Naive thymus-derived CD8-positive, alpha-beta T cell (primary cell): ENCODE results near the gene CFL2. TPM values are rescaled to one million over a fixed set of nuclear protein-coding genes. Genes with fewer than 3 reads are reported as not detected.

Source experiments
- ATAC-seq, 2 donors: fragments of 150-1000 bp; cut with Tn5 transposase in 1 of 2; sonication (Bioruptor Pico), chemical (Tn5 transposase) in 1 of 2; 1 replicate in 1 of 2; 2 replicates in 1 of 2; pipeline ENCODE4 v1.10.0; 2021; ENCODE audit warnings: mild to moderate bottlenecking in 2 of 2, moderate library complexity in 2 of 2
- POLR2A ChIA-PET: fragments of 350-600 bp; sonication (Branson Sonifier 250); formaldehyde crosslinking; loops from one replicate; lab custom pipeline; 2021; ENCODE audit warnings: antibody characterized with exemption; lab: Charles Lee
- DNase-seq, 10 donors: peaks; one replicate each; pipeline versions ENCODE4 v3.0.0 to v3.0.0-alpha.2; 2020 to 2022
- H3K27ac Mint-ChIP-seq, 10 donors: one replicate each; pipeline ENCODE4 v1.8.0; 2020 to 2022; ENCODE audit warnings: mild to moderate bottlenecking in 10 of 10, mixed read lengths in 10 of 10, moderate library complexity in 4 of 10, inconsistent platforms in 1 of 10
- H3K27me3 Mint-ChIP-seq, 5 donors: one replicate each; pipeline ENCODE4 v1.8.0; 2021 to 2022; ENCODE audit warnings: mixed read lengths in 5 of 5
- H3K36me3 Mint-ChIP-seq, 3 donors: one replicate each; pipeline ENCODE4 v1.8.0; 2020 to 2022; ENCODE audit warnings: mixed read lengths in 3 of 3, mild to moderate bottlenecking in 2 of 3, inconsistent platforms in 1 of 3
- H3K4me1 Mint-ChIP-seq, 4 donors: one replicate each; pipeline ENCODE4 v1.8.0; 2021 to 2022; ENCODE audit warnings: mixed read lengths in 4 of 4
- H3K4me3 Mint-ChIP-seq, 10 donors: one replicate each; pipeline ENCODE4 v1.8.0; 2020 to 2022; ENCODE audit warnings: mild to moderate bottlenecking in 10 of 10, mixed read lengths in 10 of 10, moderate library complexity in 6 of 10, inconsistent platforms in 1 of 10
- H3K9me3 Mint-ChIP-seq, 9 donors: one replicate each; pipeline ENCODE4 v1.8.0; 2020 to 2022; ENCODE audit warnings: mixed read lengths in 9 of 9, mild to moderate bottlenecking in 3 of 9, inconsistent platforms in 1 of 9, moderate library complexity in 1 of 9
- polyA plus RNA-seq, 3 donors: library from polyadenylated mRNA; unstranded; fragments of 300-500 nt; fragmentation: Illumina TruSeq; gene quantifications; one replicate each; pipeline ENCODE4 v1.2.3, GENCODE V29; 2021
- total RNA-seq, 8 experiments: library from RNA in 2 of 8; stranded (reverse) in 2 of 8; gene quantifications; one replicate each; pipeline ENCODE4 v1.2.3 and lab custom pipeline; 2021 to 2026

CFL2 gene
- total and polyA plus RNA-seq, 5 experiments from 2014 or later = 7.4 to 22.7 (median 15.9) TPM

DNA sequence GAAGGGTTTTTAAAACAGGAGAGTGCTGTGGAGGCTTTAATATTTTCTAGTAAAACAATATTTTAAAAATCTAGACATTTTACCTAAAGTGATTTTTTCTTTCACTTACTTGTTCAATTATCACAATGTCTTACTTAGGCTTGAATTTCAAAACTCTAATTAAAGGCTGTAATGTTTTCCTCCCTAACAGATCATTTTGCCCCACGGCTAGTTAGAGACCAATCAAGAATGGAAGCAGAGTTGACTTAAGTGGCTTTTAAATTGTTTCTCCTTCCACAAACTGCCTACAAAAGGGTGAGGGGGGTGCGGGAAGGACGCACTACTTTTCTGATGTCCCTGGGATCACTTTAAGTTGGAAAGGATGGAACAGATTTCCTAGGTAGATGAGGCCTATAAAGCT, 9.5 kb upstream of the CFL2 start:
- no peaks in the 10 kb centered on the region for H3K36me3 Mint-ChIP-seq
- POLR2A ChIA-PET = interaction anchor here (0.7 kb wide), 1 partner anchor 260 kb away, joined by 4 read pairs; no protein-coding TSS in a partner anchor
- no peaks in the 10 kb centered on the region for H3K27me3 Mint-ChIP-seq
- no peak overlapping the region for H3K27ac Mint-ChIP-seq
- ATAC-seq (no peak), DNase-seq (no peak)
- H3K9me3 Mint-ChIP-seq = no peaks in the 10 kb centered on the region
- peaks cover 0 to 8% (median 4%) of the 10 kb centered on the region in 4 donors for H3K4me1 Mint-ChIP-seq
- H3K4me3 Mint-ChIP-seq = no peak overlapping the region

DNA sequence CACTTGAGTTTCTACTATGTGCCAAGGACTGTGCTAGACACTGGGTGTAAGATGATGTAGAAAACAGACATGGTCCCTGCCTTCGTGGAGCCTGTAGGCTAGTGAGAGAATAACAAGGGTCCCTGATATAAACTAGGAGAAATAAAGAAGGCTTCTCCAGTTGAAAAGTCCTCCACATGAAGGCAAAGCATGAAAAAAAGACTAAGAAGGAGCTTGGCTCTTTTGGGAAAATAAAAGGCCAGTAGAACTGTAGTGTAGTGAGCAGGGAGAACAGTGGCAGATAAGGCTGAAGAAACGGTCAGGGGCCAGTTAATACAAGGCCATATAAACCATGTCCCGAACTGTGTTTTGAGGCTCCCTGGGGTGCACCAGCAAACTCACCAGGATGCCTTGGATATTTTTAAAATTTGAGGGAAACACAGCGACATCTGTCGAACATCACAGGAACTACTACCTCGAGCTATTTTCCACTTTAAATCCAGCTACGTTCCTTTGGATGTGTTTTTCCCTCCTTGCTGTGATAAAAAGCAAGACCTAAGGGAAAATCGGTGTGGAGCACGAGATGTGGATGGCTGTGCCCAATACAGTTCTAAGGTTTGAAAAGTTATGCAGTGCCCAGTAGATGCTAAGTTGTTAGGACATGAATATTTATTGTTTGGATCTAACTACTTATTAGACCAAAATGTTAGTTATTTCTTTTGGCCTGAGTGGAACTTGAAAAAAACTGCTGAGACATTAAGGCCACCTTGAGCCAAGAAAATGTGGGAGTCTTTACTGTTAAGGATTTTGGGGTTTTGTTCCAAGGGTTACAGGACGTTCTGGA, 8.5 kb upstream of the CFL2 start:
- peaks cover 0 to 10% (median 5%) of the 10 kb centered on the region in 4 donors for H3K4me1 Mint-ChIP-seq
- no peaks in the 10 kb centered on the region for H3K27me3 Mint-ChIP-seq
- no peak overlapping the region for H3K4me3 Mint-ChIP-seq
- peak overlapping the region in 1 of 10 donors; percentile 32 for H3K27ac Mint-ChIP-seq
- POLR2A ChIA-PET = interaction anchor here (0.7 to 1.2 kb wide), 4 partner anchors 9 to 261 kb away, joined by 3 to 4 read pairs (median 4); partner anchors contain the start of gene CFL2
- ATAC-seq = peak; percentile 39 to 54
- no peaks in the 10 kb centered on the region for H3K9me3 Mint-ChIP-seq
- DNase-seq = peak in 6 of 10 donors; percentile 2 to 55 (median 38)
- no peaks in the 10 kb centered on the region for H3K36me3 Mint-ChIP-seq

DNA sequence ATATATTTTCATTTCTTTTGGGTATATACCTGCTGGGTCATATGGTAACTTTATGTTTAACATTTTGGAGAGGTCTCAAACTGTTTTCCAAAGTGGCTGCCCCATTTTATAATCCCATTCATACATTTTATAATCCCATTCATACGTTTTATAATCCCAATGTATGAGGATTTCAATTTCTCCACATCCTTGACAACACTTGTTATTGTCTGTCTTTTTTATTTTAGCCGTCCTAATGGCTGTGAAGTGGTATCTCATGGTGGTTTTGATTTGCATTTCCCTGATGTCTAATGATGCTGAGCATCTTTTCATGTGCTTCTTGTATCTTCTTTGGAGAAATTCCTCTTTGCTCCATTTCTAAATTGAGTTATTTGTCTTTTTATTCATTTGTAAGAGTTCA, 6.7 kb upstream of the CFL2 start:
- no peak for ATAC-seq
- no peak overlapping the region for H3K27ac Mint-ChIP-seq
- H3K9me3 Mint-ChIP-seq = no peaks in the 10 kb centered on the region
- H3K4me3 Mint-ChIP-seq = no peak overlapping the region
- POLR2A ChIA-PET = no interaction called here
- H3K36me3 Mint-ChIP-seq = no peaks in the 10 kb centered on the region
- no peaks in the 10 kb centered on the region for H3K27me3 Mint-ChIP-seq
- peaks cover 0 to 10% (median 5%) of the 10 kb centered on the region in 4 donors for H3K4me1 Mint-ChIP-seq
- no peak for DNase-seq

DNA sequence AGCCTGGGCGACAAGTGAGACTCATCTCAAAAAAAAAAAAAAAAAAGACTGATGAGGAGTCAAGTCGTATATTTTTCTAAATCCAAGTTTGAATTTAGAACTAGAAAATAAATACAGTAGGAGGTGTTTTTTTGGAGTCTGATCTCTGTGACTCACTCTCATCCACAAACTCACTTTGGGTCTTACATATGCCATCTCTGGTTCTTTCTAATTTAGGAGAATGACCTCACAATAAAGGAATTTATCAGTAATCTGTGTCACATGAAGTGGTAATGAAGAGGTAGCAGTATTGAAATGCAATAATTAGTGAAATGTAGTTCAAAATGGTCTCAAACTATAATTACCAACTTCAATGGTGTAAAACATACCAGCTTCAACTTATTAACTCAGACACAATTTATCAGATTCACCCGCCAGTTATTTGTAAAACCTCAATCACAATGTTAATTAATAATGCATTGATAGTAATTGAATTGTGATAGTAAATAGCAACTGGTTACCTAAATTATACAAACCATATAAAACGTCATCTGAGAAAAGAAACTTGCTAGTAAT, 4.4 kb upstream of the CFL2 start:
- Mint-ChIP-seq H3K4me3 (no peak overlapping the region), H3K27ac (no peak overlapping the region), H3K4me1 (peaks cover 5 to 20% (median 12%) of the 10 kb centered on the region in 4 donors), H3K36me3 (no peaks in the 10 kb centered on the region), H3K27me3 (no peaks in the 10 kb centered on the region), H3K9me3 (no peaks in the 10 kb centered on the region)
- DNase-seq (no peak), ATAC-seq (no peak)
- POLR2A ChIA-PET = no interaction called here

DNA sequence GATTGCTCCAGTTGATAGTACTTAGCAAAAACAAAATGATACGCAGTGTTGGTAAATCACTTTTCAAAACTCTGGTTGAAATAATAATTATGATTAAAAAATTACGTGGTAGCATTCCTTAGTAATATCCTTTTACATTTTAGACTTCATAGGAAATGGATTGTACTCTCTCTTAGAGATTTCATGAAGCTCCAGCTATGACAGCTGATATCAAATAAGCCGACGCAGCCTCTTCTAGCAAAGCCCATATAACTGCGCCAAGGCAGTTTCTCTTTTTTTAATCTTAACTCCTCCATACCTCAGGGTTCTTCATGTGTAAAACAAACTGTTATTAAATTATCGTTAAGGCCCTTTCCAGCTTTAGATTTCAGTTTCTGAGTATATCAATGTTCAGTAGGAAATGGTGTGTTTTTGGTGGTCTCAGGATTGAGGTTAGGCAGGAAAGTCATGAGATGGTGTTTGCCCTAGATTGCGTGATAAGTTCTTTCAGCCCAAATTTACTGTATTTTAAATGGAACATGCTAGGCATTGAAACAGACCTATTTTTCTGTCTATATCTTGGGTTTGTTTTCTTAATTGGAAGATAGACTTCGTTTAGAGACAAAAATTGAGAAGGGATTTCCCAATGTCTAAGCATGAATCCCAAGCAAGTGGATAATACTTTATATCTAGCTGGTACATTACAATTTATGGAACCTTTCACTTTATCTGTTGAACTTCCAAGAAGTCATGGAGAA, 902 bp upstream of the CFL2 start:
- peak in 1 of 2 donors; percentile 22 for ATAC-seq
- peaks cover 0 to 21% (median 0%) of the 10 kb centered on the region in 3 donors for H3K36me3 Mint-ChIP-seq
- POLR2A ChIA-PET = interaction anchor here (1.7 kb wide), 1 partner anchor 158 kb away, joined by 5 read pairs; no protein-coding TSS in a partner anchor
- H3K4me3 Mint-ChIP-seq = peak overlapping the region; percentile 63 to 87 (median 83)
- peaks cover 6 to 34% (median 22%) of the 10 kb centered on the region in 4 donors for H3K4me1 Mint-ChIP-seq
- peak overlapping the region; percentile 55 to 91 (median 84) for H3K27ac Mint-ChIP-seq
- no peaks in the 10 kb centered on the region for H3K9me3 Mint-ChIP-seq
- no peak for DNase-seq
- H3K27me3 Mint-ChIP-seq = no peaks in the 10 kb centered on the region

DNA sequence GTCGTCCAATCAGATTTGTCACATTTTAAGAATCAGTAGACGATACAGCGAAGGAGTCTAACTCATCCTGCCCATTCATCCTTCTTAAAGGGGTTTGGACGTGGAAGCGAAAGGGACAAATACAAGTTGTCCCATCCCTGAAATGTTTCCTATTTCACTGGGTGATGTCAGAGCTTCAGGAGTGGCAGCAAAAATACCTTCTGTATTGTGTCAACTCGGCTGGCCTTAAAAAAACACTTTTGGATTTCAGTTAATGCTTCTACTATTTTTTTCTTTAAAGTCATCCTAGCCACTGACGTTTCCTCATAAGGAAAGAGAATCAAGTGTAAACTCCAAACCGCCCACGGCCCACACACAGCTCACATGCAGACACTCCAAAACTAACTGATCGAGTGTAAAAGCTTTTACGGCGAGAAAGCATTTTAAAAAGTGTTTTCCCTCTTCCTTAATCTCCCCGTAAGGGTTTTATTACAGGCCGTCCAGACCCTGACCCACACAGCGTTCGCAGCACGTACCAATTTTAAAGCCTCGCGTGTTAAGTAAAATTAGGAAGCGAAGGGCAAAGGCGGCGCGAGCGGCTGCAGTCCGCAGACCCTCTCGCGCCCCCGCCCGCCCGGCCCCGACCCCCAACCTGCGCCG, 593 bp downstream of the CFL2 start:
- no peaks in the 10 kb centered on the region for H3K9me3 Mint-ChIP-seq
- peaks cover 6 to 34% (median 22%) of the 10 kb centered on the region in 4 donors for H3K4me1 Mint-ChIP-seq
- peak overlapping the region; percentile 86 to 95 (median 92) for H3K4me3 Mint-ChIP-seq
- peaks cover 0 to 21% (median 0%) of the 10 kb centered on the region in 3 donors for H3K36me3 Mint-ChIP-seq
- peak overlapping the region; percentile 84 to 98 (median 94) for H3K27ac Mint-ChIP-seq
- H3K27me3 Mint-ChIP-seq = no peaks in the 10 kb centered on the region
- ATAC-seq (peak; percentile 10 to 13), DNase-seq (peak in 7 of 10 donors; percentile 10 to 34 (median 26))
- POLR2A ChIA-PET = interaction anchor here (1.0 to 1.7 kb wide), 3 partner anchors 9 to 159 kb away, joined by 3 to 5 read pairs (median 3); partner anchors contain the start of gene SNX6

DNA sequence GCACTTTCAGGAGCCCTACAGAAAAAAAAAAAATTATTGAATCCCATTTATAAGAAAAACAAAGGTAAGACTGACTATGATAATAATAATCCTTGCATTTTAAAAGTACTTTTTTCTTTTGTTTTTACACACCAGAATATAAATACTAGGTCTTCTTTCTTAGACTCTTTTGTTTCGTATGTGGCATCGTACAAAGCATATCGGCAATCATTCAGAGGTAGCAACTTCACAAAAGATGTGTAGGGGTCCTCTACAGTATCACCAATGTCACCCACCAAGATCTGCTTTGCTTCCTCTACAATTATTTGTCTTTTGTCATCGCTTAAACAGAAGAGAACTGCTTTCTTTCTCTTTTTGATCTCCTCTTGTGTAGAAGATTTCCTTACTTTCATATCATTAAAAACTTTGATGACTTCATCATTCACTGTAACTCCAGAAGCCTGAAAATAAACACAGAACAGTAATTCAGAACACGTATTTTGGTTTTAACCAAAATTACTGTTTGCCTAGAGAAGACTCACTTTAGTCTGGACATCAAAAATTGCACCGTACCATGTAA, 1.2 kb downstream of the CFL2 start:
- no peaks in the 10 kb centered on the region for H3K9me3 Mint-ChIP-seq
- peak overlapping the region; percentile 86 to 95 (median 92) for H3K4me3 Mint-ChIP-seq

DNA sequence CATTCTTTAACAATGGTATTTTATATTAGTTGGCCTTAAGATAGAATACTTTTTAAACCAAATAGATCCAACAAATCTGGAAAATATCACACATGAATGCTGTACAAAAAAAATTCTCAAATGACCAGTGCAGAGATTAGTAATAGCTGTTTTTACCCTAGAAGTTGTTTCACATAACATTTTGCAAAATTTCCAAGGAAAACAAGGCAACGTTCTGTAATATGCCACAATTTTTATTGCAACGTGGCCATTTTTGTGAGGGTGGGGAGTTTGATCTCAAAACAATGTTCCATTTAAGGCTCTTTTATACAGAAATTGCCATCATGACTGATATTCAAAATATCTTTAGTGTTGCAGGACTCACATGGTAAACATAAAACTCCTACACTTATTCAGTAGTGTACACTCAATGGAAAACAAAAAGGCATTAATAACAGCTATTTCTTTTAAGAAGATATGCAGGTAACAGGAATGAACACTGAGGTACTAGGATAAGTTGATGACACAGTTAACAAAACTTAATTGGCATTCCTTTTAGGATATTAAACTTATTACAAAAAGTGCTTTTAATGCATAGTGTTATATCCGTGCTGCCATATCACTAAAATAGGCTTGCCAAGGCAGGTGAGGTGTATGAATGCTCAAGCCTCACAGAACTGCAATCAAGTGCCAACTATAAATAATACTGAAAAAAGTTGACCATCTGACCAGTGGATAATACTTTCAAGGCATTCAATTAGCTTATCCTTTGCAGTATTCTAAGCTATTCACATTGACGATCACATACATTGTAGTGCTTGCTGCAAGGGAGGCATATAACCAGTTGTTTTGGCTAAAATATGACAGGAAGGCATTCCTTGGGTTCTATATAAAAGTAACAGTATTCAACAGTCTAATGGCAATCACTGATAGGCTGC, 2.3 kb downstream of the CFL2 start:
- Mint-ChIP-seq H3K27me3 (no peaks in the 10 kb centered on the region), H3K4me1 (peaks cover 6 to 34% (median 19%) of the 10 kb centered on the region in 4 donors), H3K9me3 (no peaks in the 10 kb centered on the region), H3K36me3 (peaks cover 0 to 21% (median 0%) of the 10 kb centered on the region in 3 donors), H3K27ac (peak overlapping the region in 2 of 10 donors; percentile 0 to 12), H3K4me3 (peak overlapping the region in 2 of 10 donors; percentile 4 to 8)
- POLR2A ChIA-PET = interaction anchor here (1.2 kb wide), 1 partner anchor 82 kb away, joined by 4 read pairs; the partner anchor contains the start of gene SNX6
- ATAC-seq = no peak
- no peak for DNase-seq

More for the DNA sequence above, 1.2 kb downstream of the CFL2 start:
- H3K27ac Mint-ChIP-seq = peak overlapping the region; percentile 84 to 98 (median 94)
- no peaks in the 10 kb centered on the region for H3K27me3 Mint-ChIP-seq
- H3K36me3 Mint-ChIP-seq = peaks cover 0 to 21% (median 0%) of the 10 kb centered on the region in 3 donors
- DNase-seq (peak in 1 of 10 donors; percentile 1), ATAC-seq (no peak)
- peaks cover 6 to 34% (median 21%) of the 10 kb centered on the region in 4 donors for H3K4me1 Mint-ChIP-seq
- POLR2A ChIA-PET = interaction anchor here (1.0 to 1.1 kb wide), 2 partner anchors 10 to 83 kb away, joined by 3 read pairs; partner anchors contain the start of gene SNX6

DNA sequence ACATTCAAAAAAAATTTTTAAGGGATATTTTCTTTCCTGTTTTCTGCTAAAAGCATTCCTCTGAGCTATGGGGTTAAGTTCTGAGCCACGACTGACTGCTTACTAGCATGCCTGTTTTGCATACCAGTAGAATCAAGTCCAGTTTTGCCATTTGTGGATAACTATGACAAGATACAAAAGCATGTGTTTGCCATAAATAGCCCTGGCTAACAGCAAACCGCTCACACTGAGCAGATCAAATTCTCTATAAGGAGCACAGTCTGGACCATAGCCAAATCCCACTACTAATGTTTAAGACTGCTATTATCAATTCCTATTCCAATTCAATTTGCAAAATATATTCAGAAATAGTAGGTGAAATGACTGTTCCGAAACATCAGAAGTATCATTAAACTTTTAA, 3.2 kb downstream of the CFL2 start:
- DNase-seq (no peak), ATAC-seq (no peak)
- no peak overlapping the region for H3K4me3 Mint-ChIP-seq
- H3K36me3 Mint-ChIP-seq = peaks cover 0 to 21% (median 0%) of the 10 kb centered on the region in 3 donors
- POLR2A ChIA-PET = no interaction called here
- no peaks in the 10 kb centered on the region for H3K27me3 Mint-ChIP-seq
- no peaks in the 10 kb centered on the region for H3K9me3 Mint-ChIP-seq
- H3K27ac Mint-ChIP-seq = peak overlapping the region in 1 of 10 donors; percentile 39
- peaks cover 6 to 34% (median 19%) of the 10 kb centered on the region in 4 donors for H3K4me1 Mint-ChIP-seq

DNA sequence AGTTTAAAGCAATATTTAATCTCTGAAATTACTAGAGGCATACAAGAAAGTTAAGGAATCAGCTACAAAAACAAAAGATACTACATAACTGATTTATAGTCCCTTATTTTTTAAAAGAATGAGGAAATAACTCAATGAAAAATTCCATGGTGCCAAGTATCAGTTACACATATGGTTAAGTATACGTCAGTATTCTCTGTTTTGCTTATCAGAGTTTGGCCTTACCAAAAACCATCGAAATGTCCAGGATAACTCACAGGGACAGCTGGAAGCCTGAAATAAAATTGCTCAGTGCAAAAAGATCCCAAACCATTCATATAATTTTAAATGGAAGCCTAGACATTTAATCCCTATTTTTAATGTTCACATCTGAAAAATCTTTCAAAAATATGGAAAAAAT, 3.6 kb downstream of the CFL2 start:
- Mint-ChIP-seq H3K9me3 (no peaks in the 10 kb centered on the region), H3K27me3 (no peaks in the 10 kb centered on the region), H3K4me1 (peaks cover 6 to 32% (median 18%) of the 10 kb centered on the region in 4 donors), H3K27ac (peak overlapping the region in 1 of 10 donors; percentile 25), H3K4me3 (no peak overlapping the region), H3K36me3 (peaks cover 0 to 21% (median 0%) of the 10 kb centered on the region in 3 donors)
- POLR2A ChIA-PET = no interaction called here
- DNase-seq (no peak), ATAC-seq (no peak)

DNA sequence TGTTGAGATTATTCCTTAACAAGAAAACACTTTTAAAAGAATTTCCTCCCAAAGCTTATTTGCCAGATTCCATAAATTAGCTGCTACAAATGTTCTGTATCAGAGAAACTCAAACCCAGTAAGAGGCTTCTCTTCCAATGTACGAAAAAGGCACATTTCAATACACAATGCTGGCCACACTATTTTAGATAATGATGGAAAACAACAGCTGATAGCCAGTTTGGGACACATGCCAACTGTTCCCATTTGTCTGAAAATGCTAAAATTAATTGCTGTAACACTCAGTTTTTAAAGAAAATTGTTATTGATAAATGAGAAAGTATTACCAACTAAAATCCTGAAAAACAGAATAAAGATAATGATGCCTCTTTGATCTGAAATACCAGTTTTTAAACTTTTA, 4.4 kb downstream of the CFL2 start:
- DNase-seq = no peak
- Mint-ChIP-seq H3K36me3 (peaks cover 0 to 21% (median 0%) of the 10 kb centered on the region in 3 donors), H3K4me1 (peaks cover 4 to 24% (median 15%) of the 10 kb centered on the region in 4 donors), H3K27me3 (no peaks in the 10 kb centered on the region), H3K27ac (peak overlapping the region in 2 of 10 donors; percentile 11 to 27), H3K4me3 (no peak overlapping the region), H3K9me3 (no peaks in the 10 kb centered on the region)
- ATAC-seq = no peak
- POLR2A ChIA-PET = no interaction called here
